Heart left ventricle (tissue), 16 donors: Measurements from ENCODE around the gene TESPA1. TPM values are rescaled to one million over a fixed set of nuclear protein-coding genes. Genes with fewer than 3 reads are reported as not detected.

Source experiments
- ATAC-seq, 4 donors: fragments of 200-7000 bp; cut with Tn5 transposase; one replicate each; pipeline ENCODE4 v1.9.1; 2020 to 2022; ENCODE audit warnings: moderate library complexity in 4 of 4, mild to moderate bottlenecking in 3 of 4, moderate number of reproducible peaks in 1 of 4
- DNase-seq, 5 donors: peaks; one replicate each; pipeline ENCODE4 v3.0.0-alpha.2; 2020
- H3K27ac ChIP-seq, 12 donors: fragments of 200-600 bp; sonication (generic) in 4 of 12; one replicate each; pipeline versions ENCODE4 v1.5.0 to v1.8.0; 2016 to 2022; ENCODE audit warnings: mild to moderate bottlenecking in 2 of 12
- H3K27me3 ChIP-seq, 9 donors: fragments of 200-600 bp; sonication (generic) in 2 of 9; one replicate each; pipeline versions ENCODE4 v1.5.1 to v1.8.0; 2016 to 2022; ENCODE audit warnings: mild to moderate bottlenecking in 3 of 9
- H3K36me3 ChIP-seq, 9 donors: fragments of 200-600 bp; sonication (generic) in 2 of 9; one replicate each; pipeline versions ENCODE4 v1.5.0 to v1.8.0; 2018 to 2022; ENCODE audit warnings: mild to moderate bottlenecking in 2 of 9
- H3K4me1 ChIP-seq, 12 donors: fragments of 200-600 bp; sonication (generic) in 4 of 12; one replicate each; pipeline versions ENCODE4 v1.5.0 to v1.8.0; 2016 to 2022; ENCODE audit warnings: mild to moderate bottlenecking in 3 of 12
- H3K4me3 ChIP-seq, 12 donors: fragments of 200-600 bp; sonication (generic) in 4 of 12; one replicate each; pipeline versions ENCODE4 v1.5.0 to v1.8.0; 2017 to 2022; ENCODE audit warnings: mild to moderate bottlenecking in 9 of 12, moderate library complexity in 4 of 12
- H3K9me3 ChIP-seq, 12 donors: fragments of 200-600 bp; sonication (generic) in 4 of 12; one replicate each; pipeline versions ENCODE4 v1.5.0 to v1.8.0; 2016 to 2022; ENCODE audit warnings: mild to moderate bottlenecking in 1 of 12
- CTCF ChIP-seq, 12 donors: fragments of 200-600 bp; sonication (generic) in 4 of 12; IDR thresholded peaks; one replicate each; pipeline versions ENCODE4 v1.5.0 to v1.8.0; 2018 to 2022; ENCODE audit warnings: antibody characterized with exemption in 12 of 12, mild to moderate bottlenecking in 5 of 12
- POLR2A ChIP-seq, 2 donors: fragments of 450-650 bp; IDR thresholded peaks; one replicate each; pipeline ENCODE4 v1.6.1; 2017; ENCODE audit warnings: antibody characterized with exemption in 2 of 2, mild to moderate bottlenecking in 2 of 2, moderate library complexity in 2 of 2
- WGBS, 4 donors: extraction: QIAGEN DNeasy Blood & Tissue Kit in 2 of 4; methylation state at CpG; one replicate each; pipeline versions ENCODE4 v1.1.5 to v1.1.7; 2013 to 2018; 5-methylcytosine and 5-hydroxymethylcytosine counted together
- intact Hi-C, 10 donors: fragments of 100-400 bp; cut with DNase I; formaldehyde crosslinking; loops; one replicate each; pipeline versions ENCODE4 v1.11.1 to v1.14.2; 2022
- polyA plus RNA-seq, 2 donors: library from polyadenylated mRNA; stranded (reverse); fragments of 200-250 nt; gene quantifications; one replicate each; pipeline ENCODE4 v1.2.3, GENCODE V29; 2013
- total RNA-seq, 9 donors: library from RNA; depleted of rRNA in 2 of 9; stranded (reverse); fragments of >200 nt in 2 of 9; fragmentation: NEBNext Ultra II Directional in 3 of 9; extraction: Animal tissue kit (Norgen Biotek cat#: 25700) in 3 of 9; gene quantifications; one replicate each; pipeline versions ENCODE4 v1.1.0 to v1.2.4, GENCODE V29; 2016 to 2023
- donor health status: ischemic (EF 13 %, LVEDD 7.1; RV severe dilation, severe dysfunction).
- donor health status: healthy with polysubstance abuse.
- donor health status: DM: no; HTN: yes; CAD: no.
- donor health status: DM: no; HTN: no; CAD: no.
- donor health status: ischemic (EF 25% LVEDD 6.9; RV normal size, moderate dysfunction).
- donor health status: ischemic (EF 25% LVEDD 5.7; RV mildly dilated, moderate dysfunction).
- donor health status: healthy.
- donor health status: DM: yes; HTN: yes; CAD: no.
- donor health status: ischemic (EF 35%, LVEDD 5.7; RV mildly dilated, moderate dysfunction).
- donor health status: nonischemic (EF 11% LVEDD 7.7; RV severe dilation, severe dysfunction).
- donor health status: DM: yes; HTN: yes; CAD: no.
- donor health status: PGD.
- donor health status: ischemic (EF 29% LVEDD 5.4; RV normal size, mild dysfunction).
- donor health status: nonischemic (EF 23%, LVEDD 6.1; RV moderate dilation, normal function).

Gene TESPA1
- total and polyA plus RNA-seq, 11 donors = 0.16 to 2.9 (median 0.49) TPM; not detected in 1

- 91 to 95% (median 92%) methylated on average over 4 of the region's 4 CpGs for WGBS, 4 donors
Measured at GRCh38 chr12:54932038-54932437, 52.5 kb downstream of the TESPA1 start.

GRCh38 chr12:54929998-54930397, 54.6 kb downstream of the TESPA1 start:
- intact Hi-C loops = no loop called here
- ATAC-seq (no peak), DNase-seq (no peak)
- no peak overlapping the region for H3K27ac ChIP-seq
- no peak overlapping the region for H3K4me3 ChIP-seq
- no peaks in the 10 kb centered on the region for H3K27me3 ChIP-seq
- TF ChIP-seq CTCF (IDR thresholded peaks at IDR 0.05) (no peak), POLR2A (IDR thresholded peaks at IDR 0.05) (no peak)
- peaks cover 0 to 22% (median 0%) of the 10 kb centered on the region in 12 donors for H3K4me1 ChIP-seq
- 60 to 86% (median 77%) methylated on average over 3 of the region's 3 CpGs for WGBS, 4 donors
- H3K9me3 ChIP-seq = peaks cover 0 to 15% (median 7%) of the 10 kb centered on the region in 12 donors
- H3K36me3 ChIP-seq = no peaks in the 10 kb centered on the region

More at GRCh38 chr12:54932038-54932437, 52.5 kb downstream of the TESPA1 start:
- no peaks in the 10 kb centered on the region for H3K36me3 ChIP-seq
- H3K4me3 ChIP-seq = no peak overlapping the region
- intact Hi-C loops = no loop called here
- no peak overlapping the region for H3K27ac ChIP-seq
- DNase-seq = no peak
- H3K4me1 ChIP-seq = peaks cover 0 to 38% (median 0%) of the 10 kb centered on the region in 12 donors
- no peaks in the 10 kb centered on the region for H3K27me3 ChIP-seq
- TF ChIP-seq POLR2A (IDR thresholded peaks at IDR 0.05) (no peak), CTCF (IDR thresholded peaks at IDR 0.05) (no peak)
- peaks cover 0 to 15% (median 7%) of the 10 kb centered on the region in 12 donors for H3K9me3 ChIP-seq
- ATAC-seq = no peak

DNA sequence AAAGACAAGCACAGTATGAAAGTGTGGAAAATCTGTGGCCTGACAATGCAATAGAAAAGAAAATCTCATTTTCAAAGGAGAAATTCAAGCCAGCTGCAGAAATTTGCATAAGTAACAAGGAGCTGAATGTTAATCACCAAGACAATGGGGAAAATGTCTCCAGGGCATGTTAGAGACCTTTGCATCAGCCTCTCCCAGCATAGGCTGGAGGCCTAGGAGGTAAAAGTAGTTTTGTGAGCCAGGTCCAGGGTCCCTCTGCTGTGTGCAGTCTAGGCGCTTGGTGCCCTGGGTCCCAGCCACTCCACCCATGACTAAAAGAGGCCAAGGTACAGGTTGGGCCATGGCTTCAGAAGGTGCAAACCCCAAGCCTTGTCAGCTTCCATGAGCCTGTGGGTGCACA, 58.3 kb downstream of the TESPA1 start:
- Histone ChIP-seq H3K27me3 (no peaks in the 10 kb centered on the region), H3K36me3 (no peaks in the 10 kb centered on the region), H3K27ac (no peak overlapping the region), H3K4me1 (no peaks in the 10 kb centered on the region), H3K4me3 (no peak overlapping the region), H3K9me3 (peaks cover 0 to 15% (median 7%) of the 10 kb centered on the region in 12 donors)
- no peak for DNase-seq
- intact Hi-C loops = no loop called here
- WGBS, 4 donors = 80 to 95% (median 90%) methylated on average over 1 of the region's 1 CpG
- TF ChIP-seq POLR2A (IDR thresholded peaks at IDR 0.05) = no peak
- no peak for TF ChIP-seq CTCF (IDR thresholded peaks at IDR 0.05)
- ATAC-seq = no peak

- ATAC-seq (no peak), DNase-seq (no peak)
- Histone ChIP-seq H3K36me3 (no peaks in the 10 kb centered on the region), H3K4me3 (no peak overlapping the region), H3K27ac (no peak overlapping the region), H3K27me3 (no peaks in the 10 kb centered on the region), H3K4me1 (no peaks in the 10 kb centered on the region), H3K9me3 (peaks cover 0 to 9% (median 3%) of the 10 kb centered on the region in 12 donors)
- 55 to 69% (median 63%) methylated on average over 8 of the region's 8 CpGs for WGBS, 4 donors
- intact Hi-C loops = no loop called here
- TF ChIP-seq POLR2A (IDR thresholded peaks at IDR 0.05) (no peak), CTCF (IDR thresholded peaks at IDR 0.05) (no peak)
Measured at GRCh38 chr12:54924972-54925707, 59.4 kb downstream of the TESPA1 start.
